ENCODE data around the gene SMARCAL1.
A peak's percentile ranks its signal among the peaks of the same experiment; 100 is the strongest.

SMARCAL1 gene

DNA sequence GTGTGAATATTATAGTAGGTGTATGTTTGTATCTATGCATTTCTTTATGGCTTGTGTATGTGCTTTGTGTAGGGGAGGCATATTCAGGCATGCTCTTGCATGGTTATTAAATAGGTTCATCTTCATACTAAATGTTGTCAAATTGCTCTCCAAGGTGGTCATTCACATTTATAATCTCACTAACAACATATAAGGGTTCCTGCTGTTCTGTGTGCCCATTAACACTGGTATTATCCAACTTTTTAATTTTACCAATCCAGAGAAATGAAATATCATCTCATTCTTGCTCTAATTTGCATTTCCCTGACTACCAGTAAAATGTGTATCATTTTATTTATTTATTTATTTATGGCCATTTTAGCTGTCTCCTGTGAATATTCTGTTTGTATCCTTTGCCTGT, 57.4 kb downstream of the SMARCAL1 start:
- no peak for DNase-seq (ENCODE audit: low read depth)
- TF ChIP-seq, protein P1, sequence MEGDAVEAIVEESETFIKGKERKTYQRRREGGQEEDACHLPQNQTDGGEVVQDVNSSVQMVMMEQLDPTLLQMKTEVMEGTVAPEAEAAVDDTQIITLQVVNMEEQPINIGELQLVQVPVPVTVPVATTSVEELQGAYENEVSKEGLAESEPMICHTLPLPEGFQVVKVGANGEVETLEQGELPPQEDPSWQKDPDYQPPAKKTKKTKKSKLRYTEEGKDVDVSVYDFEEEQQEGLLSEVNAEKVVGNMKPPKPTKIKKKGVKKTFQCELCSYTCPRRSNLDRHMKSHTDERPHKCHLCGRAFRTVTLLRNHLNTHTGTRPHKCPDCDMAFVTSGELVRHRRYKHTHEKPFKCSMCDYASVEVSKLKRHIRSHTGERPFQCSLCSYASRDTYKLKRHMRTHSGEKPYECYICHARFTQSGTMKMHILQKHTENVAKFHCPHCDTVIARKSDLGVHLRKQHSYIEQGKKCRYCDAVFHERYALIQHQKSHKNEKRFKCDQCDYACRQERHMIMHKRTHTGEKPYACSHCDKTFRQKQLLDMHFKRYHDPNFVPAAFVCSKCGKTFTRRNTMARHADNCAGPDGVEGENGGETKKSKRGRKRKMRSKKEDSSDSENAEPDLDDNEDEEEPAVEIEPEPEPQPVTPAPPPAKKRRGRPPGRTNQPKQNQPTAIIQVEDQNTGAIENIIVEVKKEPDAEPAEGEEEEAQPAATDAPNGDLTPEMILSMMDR (IDR thresholded peaks at IDR 0.05; ENCODE audit: insufficient read depth, low read depth, low read length, missing control alignments), result no peak
- H3K4me3 ChIP-seq (ENCODE audit: low read length), result no peak overlapping the region

DNA sequence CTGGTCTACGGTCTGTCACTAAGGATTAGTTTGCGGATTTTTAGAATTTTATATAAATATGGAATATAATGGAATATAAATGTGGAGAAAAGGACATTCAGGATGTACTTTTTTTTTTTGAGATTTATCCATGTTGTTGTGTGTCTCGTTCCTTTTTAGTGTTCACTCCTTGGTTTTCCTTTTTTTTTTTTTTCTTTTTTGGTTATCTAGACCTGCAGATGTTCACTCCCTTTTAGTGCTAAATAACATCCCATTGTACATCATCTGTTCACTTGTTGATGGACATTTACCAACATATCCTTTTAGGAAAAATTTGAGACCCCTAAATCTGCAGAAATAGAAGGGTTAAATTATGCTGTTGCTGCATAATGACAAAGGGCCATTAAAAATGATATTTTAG, 60.9 kb downstream of the SMARCAL1 start:
- no peak overlapping the region for H3K4me3 ChIP-seq (ENCODE audit: low read length)

DNA sequence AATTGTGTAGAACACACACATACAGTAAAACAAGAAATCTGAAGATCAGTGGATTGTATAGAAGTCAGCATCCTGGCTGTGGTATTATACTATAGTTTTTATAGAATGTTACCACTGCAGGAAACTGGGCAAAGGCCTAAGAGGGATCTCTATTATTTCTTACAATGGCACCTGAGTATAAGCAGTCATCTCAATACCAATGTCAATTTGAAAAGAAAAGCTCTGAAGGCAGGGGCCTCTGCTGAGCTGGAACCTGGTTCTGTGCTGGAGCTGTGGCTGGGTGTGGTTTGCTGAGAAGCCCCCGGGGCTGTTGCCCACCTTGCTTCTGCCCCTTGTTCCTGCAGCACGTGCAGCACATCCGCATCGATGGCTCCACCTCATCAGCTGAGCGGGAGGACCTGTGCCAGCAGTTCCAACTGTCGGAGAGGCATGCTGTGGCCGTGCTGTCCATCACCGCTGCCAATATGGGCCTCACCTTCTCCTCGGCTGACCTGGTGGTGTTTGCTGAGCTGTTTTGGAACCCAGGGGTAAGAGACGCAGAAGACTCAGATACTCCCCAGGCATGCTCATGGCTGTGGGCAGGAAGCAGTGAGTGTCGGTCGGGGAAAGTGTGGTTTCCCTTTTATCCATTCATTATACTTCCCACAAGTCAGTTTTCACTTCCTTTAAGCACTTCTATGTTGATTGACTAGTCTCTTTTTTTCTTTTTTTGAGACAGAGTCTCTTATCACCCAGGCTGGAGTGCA, 62.8 kb downstream of the SMARCAL1 start:
- TF ChIP-seq, protein P1 (IDR thresholded peaks at IDR 0.05; ENCODE audit: insufficient read depth, low read depth, low read length, missing control alignments), result no peak
- H3K4me3 ChIP-seq (ENCODE audit: low read length), result no peak overlapping the region
- DNase-seq (ENCODE audit: low read depth), result no peak

More for the DNA sequence above, 60.9 kb downstream of the SMARCAL1 start:
- DNase-seq (ENCODE audit: low read depth), result no peak
- TF ChIP-seq, protein P1 (IDR thresholded peaks at IDR 0.05; ENCODE audit: insufficient read depth, low read depth, low read length, missing control alignments), result no peak

DNA sequence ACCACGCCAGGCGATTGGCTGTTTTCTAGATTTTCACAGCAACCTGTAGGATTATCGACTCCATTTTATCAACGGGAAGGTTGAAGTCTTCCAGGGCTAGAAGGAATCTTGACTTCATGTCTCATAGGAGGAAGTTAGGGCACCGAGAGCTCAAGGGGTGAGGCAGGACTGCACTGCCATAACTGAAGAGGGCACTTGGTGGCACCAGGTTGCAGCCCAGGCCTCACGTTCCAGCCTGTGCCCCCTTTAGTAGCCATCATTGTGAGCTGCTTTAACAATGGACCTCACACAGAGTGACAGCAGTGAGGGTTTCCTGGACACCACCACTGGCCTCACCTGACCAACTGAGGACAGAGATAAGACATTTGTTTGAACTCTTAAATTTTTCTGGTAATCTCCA, 63.5 kb downstream of the SMARCAL1 start:
- TF ChIP-seq, protein P1 (IDR thresholded peaks at IDR 0.05; ENCODE audit: insufficient read depth, low read depth, low read length, missing control alignments), result no peak
- H3K4me3 ChIP-seq (ENCODE audit: low read length), result no peak overlapping the region
- DNase-seq (ENCODE audit: low read depth), result no peak

DNA sequence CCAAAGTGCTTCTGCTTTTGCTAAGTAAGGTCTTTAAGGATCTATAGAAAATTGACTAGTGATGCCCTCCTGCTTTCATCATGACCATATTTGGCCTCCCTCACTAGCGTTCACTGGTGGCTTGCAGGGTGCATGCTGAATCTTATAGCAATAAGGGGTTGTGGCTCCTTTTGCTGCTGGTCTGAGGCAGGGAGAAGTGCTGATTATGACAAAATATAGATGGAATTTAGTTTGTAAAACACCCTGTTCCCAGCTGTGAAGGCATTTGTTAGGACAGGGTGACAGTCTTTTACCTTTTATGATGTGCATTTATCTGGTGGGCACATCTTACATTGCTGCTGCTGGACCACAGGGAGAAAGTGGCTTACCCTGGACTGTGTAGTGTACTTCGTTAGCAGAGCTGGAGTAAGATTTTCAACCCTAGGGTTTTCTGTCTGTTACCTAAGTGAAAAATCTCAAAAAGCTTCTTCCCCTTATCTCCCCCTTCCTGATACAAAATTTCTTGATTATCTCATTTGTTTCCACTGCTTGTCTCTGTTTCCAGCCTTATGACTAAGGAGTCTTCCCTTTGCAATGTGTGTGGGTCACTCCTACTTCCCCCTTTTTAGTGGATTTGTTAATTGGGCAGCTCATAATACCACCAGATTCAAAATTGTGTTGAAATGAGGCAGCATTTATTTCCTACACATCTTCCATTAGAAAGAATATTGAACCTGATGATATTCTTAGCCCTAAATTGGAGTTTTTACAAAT, 65.2 kb downstream of the SMARCAL1 start:
- TF ChIP-seq, protein P1 (IDR thresholded peaks at IDR 0.05; ENCODE audit: insufficient read depth, low read depth, low read length, missing control alignments), result no peak
- no peak overlapping the region for H3K4me3 ChIP-seq (ENCODE audit: low read length)
- no peak for DNase-seq (ENCODE audit: low read depth)

DNA sequence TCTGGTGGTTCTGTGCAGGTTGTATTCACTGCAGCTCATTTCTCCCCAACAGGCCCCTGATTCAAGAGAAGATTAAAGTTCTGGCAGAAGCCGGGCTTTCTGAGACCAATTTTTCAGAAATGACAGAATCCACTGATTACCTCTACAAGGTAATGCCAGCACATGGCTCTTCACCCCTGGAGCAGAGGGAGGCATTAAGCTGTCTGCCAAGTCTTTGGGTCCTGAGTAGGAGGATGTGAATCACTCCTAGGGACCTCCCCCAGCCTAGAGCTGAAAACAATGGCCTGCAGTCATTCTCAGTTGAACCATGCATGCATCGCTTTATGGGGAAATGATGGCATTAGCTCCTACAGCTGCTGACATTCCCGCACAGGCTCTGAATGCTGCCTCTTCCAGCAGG, 65.9 kb downstream of the SMARCAL1 start:
- peak; percentile 89 for DNase-seq (ENCODE audit: low read depth)
- H3K4me3 ChIP-seq (ENCODE audit: low read length), result no peak overlapping the region
- TF ChIP-seq, protein P1 (IDR thresholded peaks at IDR 0.05; ENCODE audit: insufficient read depth, low read depth, low read length, missing control alignments), result no peak

Measured in epithelial cell of esophagus (primary cell).